ENCODE data around the gene TOR1AIP2.
"Not testable (repeated sequence)": the region's sequence is repeated elsewhere in the genome, so short reads cannot be mapped to it uniquely, and the experiment has no call there.

TOR1AIP2 gene

GRCh38 chr1:179807291-179807690 lies 70.3 kb downstream of the TOR1AIP2 start:
- no peak for DNase-seq (ENCODE audit: low spot score)

GRCh38 chr1:179806333-179806732 lies 71.3 kb downstream of the TOR1AIP2 start:
- DNase-seq (ENCODE audit: low spot score), result no peak

GRCh38 chr1:179805291-179806195 lies 72.1 kb downstream of the TOR1AIP2 start:
- no peak for DNase-seq (ENCODE audit: low spot score)

- not testable (repeated sequence) for DNase-seq (ENCODE audit: low spot score)
Observed at GRCh38 chr1:179804417-179804816, 73.2 kb downstream of the TOR1AIP2 start.

GRCh38 chr1:179803918-179804317 lies 73.7 kb downstream of the TOR1AIP2 start:
- DNase-seq (ENCODE audit: low spot score), result no peak

GRCh38 chr1:179803104-179803503 lies 74.5 kb downstream of the TOR1AIP2 start:
- DNase-seq (ENCODE audit: low spot score), result no peak

- no peak for DNase-seq (ENCODE audit: low spot score)
Observed at GRCh38 chr1:179800481-179800880, 77.1 kb downstream of the TOR1AIP2 start.

- DNase-seq (ENCODE audit: low spot score), result no peak
Observed at GRCh38 chr1:179798864-179799516, 78.6 kb downstream of the TOR1AIP2 start.

GRCh38 chr1:179798213-179798863 lies 79.3 kb downstream of the TOR1AIP2 start:
- no peak for DNase-seq (ENCODE audit: low spot score)

- DNase-seq (ENCODE audit: low spot score), result no peak
Observed at GRCh38 chr1:179794669-179795068, 82.9 kb downstream of the TOR1AIP2 start.

GRCh38 chr1:179794146-179794545 lies 83.5 kb downstream of the TOR1AIP2 start:
- DNase-seq (ENCODE audit: low spot score), result no peak

GRCh38 chr1:179793281-179793680 lies 84.3 kb downstream of the TOR1AIP2 start:
- DNase-seq (ENCODE audit: low spot score), result no peak

Data from SW480 (cell line).